DND-41 (cell line): ENCODE measurements around the gene ARHGAP26.

Source experiments
- ATAC-seq: fragments of 200-7000 bp; cut with Tn5 transposase; 3 replicates; pipeline ENCODE4 v1.9.1; 2021; ENCODE audit warnings: low read depth; ENCODE audit not compliant: insufficient read depth
- DNase-seq: peaks from one replicate; pipeline ENCODE4 v3.0.0-alpha.2; 2020
- H2AFZ ChIP-seq: 2 replicates; pipeline ENCODE4 v1.6.0; 2012; ENCODE audit warnings: low read depth, low read length
- H3K27ac ChIP-seq: 2 replicates; pipeline ENCODE4 v1.5.1; 2012; ENCODE audit warnings: low read length, inconsistent platforms
- H3K27me3 ChIP-seq: fragments of 200-600 bp; sonication (generic); 2 replicates; pipeline ENCODE4 v1.6.0; 2012; ENCODE audit warnings: low read length, mild to moderate bottlenecking, inconsistent platforms; ENCODE audit not compliant: insufficient read depth, poor library complexity
- H3K36me3 ChIP-seq: 2 replicates; pipeline ENCODE4 v1.5.1; 2012; ENCODE audit warnings: low read length, inconsistent platforms; ENCODE audit not compliant: insufficient read depth
- H3K4me1 ChIP-seq: 2 replicates; pipeline ENCODE4 v1.5.1; 2012; ENCODE audit warnings: mild to moderate bottlenecking, low read length; ENCODE audit not compliant: insufficient read depth
- H3K4me2 ChIP-seq: 2 replicates; pipeline ENCODE4 v1.6.0; 2012; ENCODE audit warnings: mild to moderate bottlenecking, moderate library complexity, low read length, inconsistent platforms; ENCODE audit not compliant: insufficient read depth
- H3K4me3 ChIP-seq, 2 experiments: fragments of 200-600 bp in 1 of 2; shearing (Covaris generic) in 1 of 2; 2 replicates each; pipeline ENCODE4 v1.5.1; 2012 to 2016; ENCODE audit warnings: inconsistent platforms in 2 of 2, low read length in 2 of 2, mild to moderate bottlenecking in 2 of 2, low read depth in 1 of 2, moderate library complexity in 1 of 2
- H3K79me2 ChIP-seq: 2 replicates; pipeline ENCODE4 v1.6.0; 2012; ENCODE audit warnings: low read length, inconsistent platforms; ENCODE audit not compliant: insufficient read depth
- H3K9ac ChIP-seq: 2 replicates; pipeline ENCODE4 v1.6.0; 2012; ENCODE audit warnings: low read depth, mild to moderate bottlenecking, inconsistent platforms, low read length, moderate library complexity
- H3K9me3 ChIP-seq: 2 replicates; pipeline ENCODE4 v1.5.1; 2012; ENCODE audit warnings: low read length, moderate library complexity, mild to moderate bottlenecking, inconsistent platforms; ENCODE audit not compliant: insufficient read depth, severe bottlenecking
- H4K20me1 ChIP-seq: 2 replicates; pipeline ENCODE4 v1.6.0; 2012; ENCODE audit warnings: low read length; ENCODE audit not compliant: insufficient read depth
- CTCF ChIP-seq: IDR thresholded peaks from 2 replicates; pipeline ENCODE4 v1.5.1; 2012; ENCODE audit warnings: borderline replicate concordance, low read length, moderate library complexity, mild to moderate bottlenecking; ENCODE audit not compliant: poor library complexity, severe bottlenecking; ENCODE audit errors: extremely low read depth
- EZH2 ChIP-seq: IDR thresholded peaks from 3 replicates; pipeline ENCODE4 v1.6.1; 2012; ENCODE audit warnings: borderline replicate concordance, low read depth, mild to moderate bottlenecking, moderate library complexity, low read length, inconsistent platforms; ENCODE audit not compliant: severe bottlenecking

ARHGAP26 gene

GRCh38 chr5:142767178-142767577 lies 3.0 kb upstream of the ARHGAP26 start:
- ATAC-seq = no peak
- no peak for TF ChIP-seq CTCF
- no peak for TF ChIP-seq EZH2
- H3K36me3 ChIP-seq = no peaks in the 10 kb centered on the region
- H3K9ac ChIP-seq = no peak overlapping the region
- no peaks in the 10 kb centered on the region for H3K27me3 ChIP-seq
- H3K4me1 ChIP-seq = peaks cover 23% of the 10 kb centered on the region
- H4K20me1 ChIP-seq = peaks cover 6% of the 10 kb centered on the region; the same call in 1 of the 2 replicates
- no peak overlapping the region for H3K4me2 ChIP-seq
- H3K27ac ChIP-seq = no peak overlapping the region
- DNase-seq = no peak
- no peak overlapping the region for H2AFZ ChIP-seq
- no peak overlapping the region for H3K4me3 ChIP-seq
- H3K79me2 ChIP-seq = peaks cover 13% of the 10 kb centered on the region
- no peaks in the 10 kb centered on the region for H3K9me3 ChIP-seq

DNA sequence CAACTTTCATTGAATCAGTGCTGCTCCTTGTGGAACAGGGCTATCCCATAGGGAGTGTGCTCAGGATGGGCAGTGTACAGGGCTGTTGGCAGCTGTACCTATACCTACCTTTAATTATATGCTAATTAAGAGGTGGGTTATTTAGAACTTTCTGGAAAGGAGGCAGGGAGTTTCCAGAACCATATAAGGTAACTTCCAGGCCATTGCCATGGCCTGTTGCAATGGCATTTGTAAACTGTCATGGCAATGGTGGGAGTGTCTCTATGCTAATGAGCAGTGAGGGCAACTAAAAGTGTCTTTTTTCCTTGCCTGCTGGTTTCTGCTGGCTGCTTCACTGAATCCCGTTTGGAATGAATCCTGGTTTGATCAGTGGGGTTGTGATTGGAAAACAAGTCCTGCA lies 2.3 kb upstream of the ARHGAP26 start:
- Histone ChIP-seq H3K9ac (no peak overlapping the region), H3K9me3 (no peaks in the 10 kb centered on the region), H2AFZ (no peak overlapping the region), H3K27ac (no peak overlapping the region), H4K20me1 (peaks cover 14% of the 10 kb centered on the region; the same call in 1 of the 2 replicates), H3K36me3 (no peaks in the 10 kb centered on the region), H3K4me1 (peaks cover 30% of the 10 kb centered on the region), H3K4me3 (no peak overlapping the region), H3K79me2 (peaks cover 21% of the 10 kb centered on the region), H3K4me2 (no peak overlapping the region), H3K27me3 (no peaks in the 10 kb centered on the region)
- no peak for TF ChIP-seq EZH2
- TF ChIP-seq CTCF = no peak
- ATAC-seq (no peak), DNase-seq (no peak)

GRCh38 chr5:142769251-142769792 lies 855 bp upstream of the ARHGAP26 start:
- ATAC-seq (no peak), DNase-seq (no peak)
- Histone ChIP-seq H3K27me3 (no peaks in the 10 kb centered on the region), H3K9me3 (no peaks in the 10 kb centered on the region), H3K27ac (peak overlapping the region; percentile 69; the same call in 1 of the 2 replicates), H3K79me2 (peaks cover 30% of the 10 kb centered on the region), H3K36me3 (no peaks in the 10 kb centered on the region), H3K4me1 (peaks cover 37% of the 10 kb centered on the region), H3K4me3 (peak overlapping the region; percentile 55 to 95; a peak in 3 of 4 replicates), H3K9ac (peak overlapping the region; percentile 70), H4K20me1 (peaks cover 15% of the 10 kb centered on the region; the same call in 1 of the 2 replicates), H3K4me2 (peak overlapping the region; percentile 98), H2AFZ (peak overlapping the region; percentile 99)
- TF ChIP-seq EZH2 (no peak), CTCF (no peak)
